ENCODE results near the gene P2RY14.

Gene P2RY14

GRCh38 chr3:151213151-151213550, 65.2 kb downstream of the P2RY14 start:
- DNase-seq: no peak

GRCh38 chr3:151210676-151211381, 67.5 kb downstream of the P2RY14 start:
- DNase-seq: peak; percentile 26 to 38

DNA sequence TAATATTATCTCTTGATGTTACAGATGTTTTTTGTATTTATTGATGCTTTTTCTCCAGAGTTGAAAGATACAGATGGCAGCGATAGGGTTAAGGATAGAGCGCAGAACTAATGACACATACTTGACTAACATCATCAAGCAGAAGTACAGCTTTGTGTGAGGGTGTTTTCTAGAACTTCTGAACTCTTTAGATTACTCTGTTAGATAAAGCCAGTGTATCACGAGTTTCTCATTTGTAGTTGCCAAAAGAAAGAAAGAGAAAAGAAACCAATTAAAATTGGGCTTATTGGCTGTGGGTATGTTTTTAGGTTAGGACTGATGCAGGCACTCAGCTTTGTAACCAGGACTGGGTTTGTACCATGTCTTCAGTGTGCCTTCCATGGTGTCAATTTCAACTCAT, 68.7 kb downstream of the P2RY14 start:
- no peak for DNase-seq

- no peak for DNase-seq
These were observed 72.1 kb downstream of the P2RY14 start for GRCh38 chr3:151206201-151206600.

DNA sequence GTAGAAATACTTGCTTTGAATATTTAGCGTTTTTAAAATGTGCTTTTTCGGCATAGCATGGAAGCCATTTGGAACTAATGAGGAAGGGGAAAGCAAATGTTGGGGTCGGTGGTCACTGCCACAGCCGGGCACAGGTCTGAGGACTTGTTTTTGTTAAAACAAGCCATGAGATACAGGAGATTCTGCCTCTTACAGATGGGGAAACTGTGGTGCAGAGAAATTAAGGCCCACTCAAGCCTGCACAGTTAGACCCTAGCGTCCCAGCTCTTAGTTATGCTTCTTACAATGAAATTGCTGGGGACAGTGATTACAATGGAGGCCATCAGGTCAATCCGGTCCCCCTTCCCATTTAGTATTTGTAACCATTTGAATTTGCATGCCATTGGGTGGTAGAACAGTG, 72.9 kb downstream of the P2RY14 start:
- no peak for DNase-seq

DNA sequence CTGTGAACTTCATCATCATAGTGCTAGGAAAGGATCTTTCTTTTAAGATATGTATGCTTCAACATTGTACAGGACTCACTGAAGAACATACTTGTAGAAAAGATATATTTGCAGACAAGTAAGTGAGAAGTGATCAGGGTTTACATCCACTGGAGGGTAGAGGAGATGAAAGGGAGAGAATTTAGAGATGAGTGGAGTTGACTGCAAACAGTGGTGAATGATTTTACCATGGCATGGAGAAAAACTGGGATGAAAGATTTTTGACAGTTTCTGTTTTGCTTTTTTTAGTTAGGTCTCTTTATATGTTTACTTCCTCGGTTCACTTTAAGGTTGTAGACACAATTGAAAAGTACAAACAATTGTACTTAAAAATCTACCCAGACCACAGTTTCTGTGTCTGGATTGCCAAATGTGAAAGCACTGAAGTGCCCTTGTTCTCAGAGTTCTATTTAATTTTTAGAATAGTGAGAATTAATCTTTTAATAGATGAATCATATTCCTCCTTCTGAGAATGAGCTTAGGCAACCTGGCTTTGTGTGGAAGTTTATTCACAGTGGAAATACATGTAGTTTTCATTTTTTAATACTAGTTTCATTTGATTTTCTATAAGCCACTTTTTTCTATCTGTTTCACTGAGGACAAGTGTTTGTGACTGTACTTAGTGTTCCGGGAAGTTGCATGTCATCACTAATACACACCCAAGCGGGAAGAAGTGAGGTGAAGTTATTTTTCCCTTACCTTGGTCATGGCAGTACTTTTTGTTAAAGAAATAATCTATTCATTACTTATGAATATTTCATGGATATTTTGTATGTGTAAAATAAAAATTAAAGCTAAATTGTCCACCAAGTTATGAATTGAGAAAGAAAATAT, 73.6 kb downstream of the P2RY14 start:
- no peak for DNase-seq

DNA sequence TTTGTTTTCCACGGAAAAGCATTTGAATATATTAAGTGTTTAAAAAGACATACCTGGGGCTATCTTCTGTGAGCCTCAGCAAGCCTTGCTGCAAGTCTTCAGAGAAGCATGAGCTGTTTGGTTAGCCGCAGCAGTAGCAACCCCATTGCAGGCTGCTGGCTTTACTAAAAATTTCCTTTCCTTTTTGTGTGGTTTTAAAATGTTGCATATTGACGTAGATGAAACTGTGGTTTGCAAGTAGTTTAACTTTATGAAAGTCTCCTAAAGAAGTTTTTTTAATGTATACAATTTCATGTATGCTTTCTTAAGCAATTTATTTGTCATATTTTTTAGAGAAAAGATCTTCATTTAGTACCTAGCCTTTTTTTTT, 75.3 kb downstream of the P2RY14 start, which contains the start of gene GPR171:
Gene GPR171 (minus strand): TSS at position 166 of the 370 bp plus-strand sequence. CDS start 3,830 bp downstream, outside the sequence.
- DNase-seq: no peak

DNA sequence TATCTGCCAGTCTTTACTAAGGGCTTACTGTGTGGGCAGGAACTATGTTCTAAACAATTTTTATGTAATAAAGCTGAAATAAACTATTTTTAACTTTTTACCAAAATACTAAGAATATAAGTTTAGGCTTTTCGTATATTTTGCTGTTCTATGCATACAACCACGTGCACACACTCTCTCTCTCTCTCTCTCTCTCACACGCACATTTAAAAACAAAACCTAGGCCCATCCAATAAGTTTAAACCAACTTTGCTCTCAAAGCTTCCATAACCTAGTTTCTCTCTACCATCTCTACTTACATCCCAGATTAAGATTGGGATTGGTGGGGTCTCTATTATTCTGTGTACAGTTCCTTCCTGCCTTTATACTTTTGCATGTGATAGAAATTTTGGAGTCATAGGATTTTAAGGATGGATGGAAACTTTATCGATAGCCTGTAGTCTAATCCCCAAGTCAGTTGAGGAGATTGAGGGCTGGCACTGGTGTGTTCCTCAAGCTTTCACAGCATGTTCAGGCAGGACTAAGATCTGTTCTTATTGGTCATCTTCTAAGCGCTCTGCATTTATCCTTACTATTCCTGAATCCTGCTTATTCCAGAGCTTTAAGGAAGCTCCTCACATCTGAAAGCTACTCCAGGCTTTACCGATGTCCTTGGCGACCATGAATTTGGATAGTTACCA, 77.2 kb downstream of the P2RY14 start:
- DNase-seq: no peak

- no peak for DNase-seq
These were observed 77.8 kb downstream of the P2RY14 start for GRCh38 chr3:151200586-151200985.

DNA sequence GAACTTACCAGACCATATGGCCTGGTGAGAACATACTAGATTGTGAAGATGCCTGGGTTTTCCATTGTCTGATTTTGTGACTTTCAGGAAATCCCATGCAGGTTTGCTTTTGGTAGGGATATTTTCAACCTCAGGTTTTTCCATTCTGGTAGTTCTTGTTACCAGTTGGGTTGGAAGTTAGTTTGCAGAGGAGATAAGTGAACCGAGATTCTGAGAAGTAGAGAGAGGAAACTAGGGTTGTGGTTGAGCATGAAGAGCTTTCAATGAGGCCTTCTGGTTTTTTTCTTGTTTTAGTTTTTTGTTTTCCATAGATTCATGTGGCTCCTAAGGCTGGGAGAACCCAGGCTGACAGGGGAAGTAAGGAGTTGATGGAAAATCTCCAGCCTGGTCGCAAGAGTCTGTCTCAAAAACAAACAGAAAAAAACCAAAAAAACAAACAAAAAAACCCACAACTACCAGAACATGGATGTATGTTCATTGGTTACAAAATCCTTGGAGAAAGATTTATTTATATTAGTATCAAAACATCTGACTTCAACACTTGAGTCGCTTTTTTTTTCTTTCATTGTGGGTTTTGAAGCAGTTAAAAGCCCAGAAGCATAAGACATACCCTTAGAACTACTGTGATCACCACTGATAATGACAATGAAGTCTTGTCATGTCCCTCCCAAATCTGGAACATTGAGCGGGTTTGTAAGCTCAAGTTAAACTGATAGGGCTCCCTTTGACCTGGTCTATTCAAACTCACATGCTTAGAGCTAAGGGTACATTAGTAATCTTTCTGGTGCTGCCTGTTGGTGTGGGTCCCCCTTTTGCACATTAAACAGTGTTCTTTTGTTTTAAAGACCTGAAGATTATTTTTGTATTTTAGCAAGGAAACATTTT, 78.5 kb downstream of the P2RY14 start:
- DNase-seq: no peak

- DNase-seq: no peak
These were observed 79.5 kb downstream of the P2RY14 start for GRCh38 chr3:151198849-151199248.

- no peak for DNase-seq
These were observed 80.2 kb downstream of the P2RY14 start for GRCh38 chr3:151197981-151198767.

- DNase-seq: no peak
These were observed 81.1 kb downstream of the P2RY14 start for GRCh38 chr3:151197228-151197627.

GRCh38 chr3:151196434-151196833, 81.9 kb downstream of the P2RY14 start:
- no peak for DNase-seq

- DNase-seq: no peak
These were observed 82.5 kb downstream of the P2RY14 start for GRCh38 chr3:151195826-151196225.

DNA sequence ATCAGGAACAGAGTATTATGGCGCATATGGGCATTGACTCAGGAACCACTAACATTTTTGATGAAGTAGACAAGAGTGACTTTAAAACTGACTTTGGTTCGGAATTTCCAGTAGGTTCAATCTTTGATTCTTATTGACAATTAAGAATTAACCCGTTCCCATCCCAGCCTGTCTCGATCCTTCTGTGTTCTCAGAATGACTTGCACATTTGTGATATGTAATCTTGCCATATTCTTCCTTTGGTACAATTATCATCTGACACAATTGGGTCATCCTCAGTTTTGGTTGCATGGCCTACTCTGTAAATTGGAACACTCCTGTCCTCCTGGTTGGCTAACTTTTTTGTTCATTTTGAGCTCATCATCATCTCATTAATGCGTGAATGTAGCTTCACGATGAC, 85.8 kb downstream of the P2RY14 start:
- DNase-seq: no peak

DNA sequence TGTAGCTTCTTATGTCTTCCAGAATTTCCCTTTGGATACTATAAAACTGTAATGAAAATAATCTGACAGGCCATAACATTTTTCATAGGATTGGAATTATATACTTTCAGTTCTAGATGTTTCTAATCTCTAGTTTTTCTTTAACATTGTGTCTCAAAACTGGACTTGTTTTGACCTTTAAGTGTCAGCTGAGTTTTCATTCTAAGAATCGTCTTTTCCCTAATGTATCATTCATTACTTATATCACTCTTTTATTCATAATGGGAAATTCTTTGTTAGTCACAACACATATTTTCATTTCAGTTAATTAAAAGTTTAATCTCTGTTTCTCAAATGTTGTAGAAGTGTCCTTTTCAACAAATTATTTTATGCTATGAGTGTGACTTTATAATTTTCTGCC, 87.2 kb downstream of the P2RY14 start:
- no peak for DNase-seq

- no peak for DNase-seq
These were observed 95.1 kb downstream of the P2RY14 start for GRCh38 chr3:151183265-151183671.

GRCh38 chr3:151182349-151183079, 95.8 kb downstream of the P2RY14 start:
- no peak for DNase-seq

DNA sequence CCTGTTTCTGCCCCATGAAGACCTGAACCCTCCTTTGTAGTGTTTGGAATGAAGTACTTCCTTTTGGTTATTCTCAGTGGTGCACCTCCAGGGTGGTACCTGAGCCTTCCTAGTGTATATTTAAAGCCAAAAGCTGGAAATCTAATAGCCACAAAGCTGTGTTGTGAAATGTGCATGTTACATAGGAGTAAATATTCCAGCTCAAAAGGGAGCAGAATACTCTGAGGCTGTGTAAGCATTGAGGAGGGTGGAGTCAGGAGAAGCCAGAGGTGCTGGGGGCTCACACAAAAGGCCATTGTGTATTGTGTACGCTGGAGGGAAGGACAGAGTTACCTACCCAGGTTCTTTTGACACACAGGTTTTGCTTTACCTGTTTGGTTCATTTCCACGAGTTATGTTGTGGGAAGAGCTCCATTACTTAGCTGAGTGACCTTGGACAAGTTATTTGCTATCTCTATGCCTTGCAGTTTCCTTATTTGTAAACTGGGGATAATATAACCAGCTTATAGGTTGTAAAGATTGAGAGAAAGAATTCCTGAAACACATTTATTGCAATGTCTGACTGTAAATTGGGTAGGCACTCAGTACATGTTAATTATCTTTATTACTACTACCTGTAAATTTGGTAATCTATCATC, 100.0 kb downstream of the P2RY14 start:
- no peak for DNase-seq
